Neuronal stem cell (in vitro differentiated cells): Measurements from ENCODE around the gene MGAT5B.

Experiments
- DNase-seq: peaks from one replicate; pipeline ENCODE4 v3.0.0-alpha.2; 2013; ENCODE audit warnings: low spot score
- H2AFZ ChIP-seq: one replicate; pipeline ENCODE4 v1.6.1; 2013; ENCODE audit warnings: mild to moderate bottlenecking, low read length, inconsistent platforms
- H2AK5ac ChIP-seq: 2 replicates; pipeline ENCODE4 v1.6.1; 2013; ENCODE audit warnings: low read depth, mild to moderate bottlenecking, inconsistent platforms, low read length, moderate library complexity, mixed read lengths
- H2BK120ac ChIP-seq: 2 replicates; pipeline ENCODE4 v1.6.1; 2013; ENCODE audit warnings: low read depth, mild to moderate bottlenecking, inconsistent platforms, low read length, moderate library complexity, mixed read lengths
- H2BK12ac ChIP-seq: one replicate; pipeline ENCODE4 v1.6.1; 2013; ENCODE audit warnings: low read length, inconsistent platforms
- H2BK15ac ChIP-seq: 2 replicates; pipeline ENCODE4 v1.6.1; 2013; ENCODE audit warnings: mild to moderate bottlenecking, low read length, inconsistent platforms, mixed read lengths
- H2BK5ac ChIP-seq: one replicate; pipeline ENCODE4 v1.6.1; 2013; ENCODE audit warnings: inconsistent platforms, mild to moderate bottlenecking, low read length, moderate library complexity
- H3K14ac ChIP-seq: one replicate; pipeline ENCODE4 v1.6.1; 2013; ENCODE audit warnings: low read length, inconsistent platforms
- H3K18ac ChIP-seq: 2 replicates; pipeline ENCODE4 v1.6.1; 2013; ENCODE audit warnings: low read length, inconsistent platforms
- H3K23ac ChIP-seq: 2 replicates; pipeline ENCODE4 v1.6.1; 2013; ENCODE audit warnings: low read depth, mild to moderate bottlenecking, mixed read lengths, low read length, inconsistent platforms; ENCODE audit not compliant: poor library complexity
- H3K27ac ChIP-seq: replicated peaks from 3 replicates; pipeline ENCODE4 v1.5.1; 2013; ENCODE audit warnings: low read length, inconsistent platforms
- H3K27me3 ChIP-seq, 3 experiments: 2 replicates each; pipeline ENCODE4 v1.6.1; 2013; ENCODE audit warnings: low read length in 3 of 3, mild to moderate bottlenecking in 2 of 3, inconsistent platforms in 1 of 3, low read depth in 1 of 3, mixed read lengths in 1 of 3, moderate library complexity in 1 of 3; ENCODE audit not compliant: control insufficient read depth in 3 of 3, insufficient read depth in 3 of 3
- H3K36me3 ChIP-seq, 2 donors: replicated peaks in 1 of 2; 2 replicates each; pipeline ENCODE4 v1.6.1; 2013; ENCODE audit warnings: low read length in 2 of 2; ENCODE audit not compliant: control insufficient read depth in 2 of 2, insufficient read depth in 2 of 2
- H3K4ac ChIP-seq: 2 replicates; pipeline ENCODE4 v1.6.1; 2013; ENCODE audit warnings: inconsistent platforms, mild to moderate bottlenecking, low read length, moderate library complexity
- H3K4me1 ChIP-seq, 2 donors: 1 replicate in 1 of 2; 2 replicates in 1 of 2; pipeline ENCODE4 v1.6.1; 2013; ENCODE audit warnings: low read length in 2 of 2, low read depth in 1 of 2; ENCODE audit not compliant: control insufficient read depth in 2 of 2, insufficient read depth in 1 of 2
- H3K4me2 ChIP-seq: one replicate; pipeline ENCODE4 v1.6.1; 2013; ENCODE audit warnings: mild to moderate bottlenecking, low read length, inconsistent platforms; ENCODE audit not compliant: insufficient read depth, poor library complexity, severe bottlenecking
- H3K4me3 ChIP-seq, 2 donors: 2 replicates each; pipeline ENCODE4 v1.5.1; 2013; ENCODE audit warnings: low read length in 2 of 2, mild to moderate bottlenecking in 2 of 2, inconsistent platforms in 1 of 2, moderate library complexity in 1 of 2
- H3K79me1 ChIP-seq: one replicate; pipeline ENCODE4 v1.6.1; 2013; ENCODE audit warnings: low read depth, mild to moderate bottlenecking, inconsistent platforms, low read length, moderate library complexity
- H3K9ac ChIP-seq: one replicate; pipeline ENCODE4 v1.6.1; 2013; ENCODE audit warnings: mild to moderate bottlenecking, low read depth, low read length, inconsistent platforms; ENCODE audit not compliant: poor library complexity
- H3K9me3 ChIP-seq, 2 donors: replicated peaks in 1 of 2; 2 replicates each; pipeline versions ENCODE3 to v1.6.1; 2013; ENCODE audit warnings: low read length in 2 of 2, mild to moderate bottlenecking in 2 of 2, inconsistent platforms in 1 of 2, low read depth in 1 of 2, mixed read lengths in 1 of 2, moderate library complexity in 1 of 2; ENCODE audit not compliant: control insufficient read depth in 2 of 2, insufficient read depth in 1 of 2
- H4K8ac ChIP-seq: one replicate; pipeline ENCODE4 v1.6.1; 2013; ENCODE audit warnings: low read depth, mild to moderate bottlenecking, inconsistent platforms, low read length, moderate library complexity
- H4K91ac ChIP-seq: one replicate; pipeline ENCODE4 v1.6.1; 2013; ENCODE audit warnings: low read length, low read depth, mild to moderate bottlenecking, inconsistent platforms; ENCODE audit not compliant: poor library complexity
- WGBS, 2 donors: extraction: QIAGEN DNeasy Blood & Tissue Kit; methylation state at CpG; one replicate each; pipeline ENCODE4 v1.1.7; 2013; ENCODE audit warnings: missing lambda C conversion rate in 2 of 2, mixed read lengths in 1 of 2; ENCODE audit not compliant: insufficient read length in 2 of 2, insufficient replicate concordance in 1 of 2; ENCODE audit errors: extremely low coverage in 2 of 2; 5-methylcytosine and 5-hydroxymethylcytosine counted together

The MGAT5B gene

DNA sequence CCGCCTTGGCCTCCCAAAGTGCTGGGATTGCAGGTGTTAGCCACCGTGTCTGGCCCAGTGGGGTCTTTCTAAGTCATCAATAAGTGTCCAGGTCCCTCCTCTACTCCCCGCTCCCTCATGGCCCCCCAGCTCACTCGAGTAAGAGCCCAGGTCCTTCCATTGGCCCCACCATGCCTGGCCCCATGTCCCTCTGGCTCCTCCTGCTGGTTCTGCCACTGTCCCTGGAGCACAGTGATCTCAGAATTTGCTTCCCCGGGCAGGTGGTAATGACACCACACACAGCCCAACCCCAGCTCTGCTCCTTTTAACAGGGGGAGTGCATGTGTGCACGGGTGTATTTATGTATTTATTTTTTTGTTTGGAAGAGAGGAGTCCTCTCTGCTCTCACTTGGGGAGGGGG is 19.6 kb downstream of the MGAT5B start:
- Histone ChIP-seq H2BK15ac (no peak overlapping the region), H3K14ac (peak overlapping the region; percentile 82), H3K27ac (no peak overlapping the region), H2AK5ac (no peak overlapping the region), H2BK12ac (no peak overlapping the region), H3K4ac (no peak overlapping the region), H2AFZ (no peak overlapping the region), H2BK5ac (no peak overlapping the region), H3K79me1 (peaks cover 4% of the 10 kb centered on the region), H3K23ac (no peak overlapping the region), H2BK120ac (no peak overlapping the region), H3K27me3 (no peaks in the 10 kb centered on the region), H3K18ac (no peak overlapping the region), H3K36me3 (peaks cover 0 to 35% of the 10 kb centered on the region in 2 donors), H3K9me3 (no peaks in the 10 kb centered on the region), H4K8ac (no peak overlapping the region), H3K9ac (no peak overlapping the region), H3K4me3 (no peak overlapping the region), H3K4me2 (no peak overlapping the region), H4K91ac (no peak overlapping the region), H3K4me1 (peaks cover 5 to 7% of the 10 kb centered on the region in 2 donors)
- WGBS, 2 donors = no CpG with 5 or more reads among the region's 6 CpGs
- no peak for DNase-seq

DNA sequence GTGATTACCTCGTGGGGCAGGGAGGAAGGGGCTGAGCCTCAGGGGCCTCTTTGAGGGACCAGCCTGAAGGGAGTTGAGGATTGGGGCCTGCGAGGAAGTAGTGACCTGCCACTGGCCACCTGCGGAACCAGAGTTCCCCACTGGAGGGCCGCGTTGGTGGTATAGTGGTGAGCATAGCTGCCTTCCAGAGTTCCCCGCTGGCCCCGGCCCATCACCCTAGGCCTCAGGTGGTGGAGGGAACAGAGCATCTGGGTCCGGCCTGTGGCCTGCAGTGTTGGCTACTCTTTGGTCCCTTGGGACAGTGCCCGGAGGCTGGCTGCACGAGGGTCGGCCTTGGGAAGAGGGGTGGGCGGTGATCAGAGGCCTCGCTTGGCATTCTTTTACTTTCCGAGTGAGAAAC is 20.5 kb downstream of the MGAT5B start:
- H3K14ac ChIP-seq = no peak overlapping the region
- no peak overlapping the region for H2BK120ac ChIP-seq
- H3K27me3 ChIP-seq = no peaks in the 10 kb centered on the region
- H3K4ac ChIP-seq = no peak overlapping the region
- H3K4me2 ChIP-seq = no peak overlapping the region
- no peak overlapping the region for H3K4me3 ChIP-seq
- H2BK15ac ChIP-seq = no peak overlapping the region
- H3K9ac ChIP-seq = no peak overlapping the region
- no peak overlapping the region for H4K91ac ChIP-seq
- H2BK12ac ChIP-seq = no peak overlapping the region
- no peak overlapping the region for H4K8ac ChIP-seq
- H3K18ac ChIP-seq = no peak overlapping the region
- H3K79me1 ChIP-seq = peaks cover 4% of the 10 kb centered on the region
- H3K27ac ChIP-seq = no peak overlapping the region
- H3K9me3 ChIP-seq = no peaks in the 10 kb centered on the region
- H2AFZ ChIP-seq = no peak overlapping the region
- no peak for DNase-seq
- H3K36me3 ChIP-seq = peaks cover 0 to 35% of the 10 kb centered on the region in 2 donors
- no peak overlapping the region for H2AK5ac ChIP-seq
- H3K4me1 ChIP-seq = peaks cover 5 to 7% of the 10 kb centered on the region in 2 donors
- peak overlapping the region; percentile 8 for H3K23ac ChIP-seq
- H2BK5ac ChIP-seq = no peak overlapping the region
- WGBS, 2 donors = no CpG with 5 or more reads among the region's 14 CpGs

DNA sequence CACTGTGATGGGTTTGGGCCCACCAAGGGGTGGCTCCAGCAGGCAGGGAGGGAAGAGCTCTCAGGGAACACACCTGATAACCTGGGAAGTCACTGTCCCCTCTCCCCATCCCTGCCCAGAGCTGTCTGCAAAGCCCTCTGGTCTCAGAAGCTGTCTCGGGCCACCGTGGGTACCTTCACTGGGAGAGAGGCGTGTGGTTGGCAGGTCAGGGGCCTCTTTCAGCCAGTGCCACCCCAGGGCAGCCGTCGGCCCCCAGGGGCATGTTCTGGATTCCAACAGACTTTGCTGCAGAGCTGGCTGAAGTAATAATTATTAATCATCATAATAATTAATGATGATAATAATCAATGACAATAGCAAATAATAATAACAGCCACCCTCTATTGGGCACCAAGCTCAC is 21.1 kb downstream of the MGAT5B start:
- Histone ChIP-seq H2BK120ac (no peak overlapping the region), H3K23ac (no peak overlapping the region), H3K9me3 (peaks cover 0 to 5% of the 10 kb centered on the region in 2 donors), H2BK12ac (no peak overlapping the region), H2BK15ac (no peak overlapping the region), H2AFZ (no peak overlapping the region), H2BK5ac (no peak overlapping the region), H3K4me2 (no peak overlapping the region), H3K27ac (no peak overlapping the region), H2AK5ac (peak overlapping the region; percentile 83), H3K4me3 (no peak overlapping the region), H3K27me3 (no peaks in the 10 kb centered on the region), H4K91ac (no peak overlapping the region), H3K4ac (no peak overlapping the region), H4K8ac (no peak overlapping the region), H3K4me1 (peaks cover 5 to 7% of the 10 kb centered on the region in 2 donors), H3K9ac (no peak overlapping the region), H3K18ac (no peak overlapping the region), H3K79me1 (peaks cover 4% of the 10 kb centered on the region), H3K36me3 (peaks cover 0 to 36% of the 10 kb centered on the region in 2 donors), H3K14ac (no peak overlapping the region)
- no peak for DNase-seq
- no CpG with 5 or more reads among the region's 5 CpGs for WGBS, 2 donors

DNA sequence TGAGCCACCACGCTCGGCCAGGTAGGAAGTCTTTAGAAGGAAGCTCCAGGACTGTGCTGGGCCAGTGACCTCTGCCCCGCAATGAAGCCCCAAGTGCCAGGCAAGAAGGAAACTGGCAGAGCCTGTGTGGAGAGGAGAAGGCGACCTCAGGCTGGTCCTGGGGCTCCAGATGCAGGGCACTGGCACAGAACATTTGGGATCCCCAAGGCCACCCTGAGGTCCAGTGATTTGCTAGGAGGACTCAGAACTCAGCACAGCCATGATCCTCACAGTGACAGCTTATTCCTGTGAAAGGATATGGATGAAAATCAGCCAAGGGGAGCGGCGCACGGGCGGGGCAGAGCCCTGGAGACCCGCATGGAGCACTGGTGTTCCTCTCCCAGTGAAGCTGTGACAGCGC is 24.1 kb downstream of the MGAT5B start:
- no peak overlapping the region for H3K9ac ChIP-seq
- no peak overlapping the region for H3K18ac ChIP-seq
- no peak overlapping the region for H2AFZ ChIP-seq
- no peak overlapping the region for H3K27ac ChIP-seq
- no peak for DNase-seq
- no CpG with 5 or more reads among the region's 10 CpGs for WGBS, 2 donors
- H3K23ac ChIP-seq = no peak overlapping the region
- H3K4me2 ChIP-seq = no peak overlapping the region
- H2BK120ac ChIP-seq = no peak overlapping the region
- H4K8ac ChIP-seq = no peak overlapping the region
- no peak overlapping the region for H2BK5ac ChIP-seq
- H2AK5ac ChIP-seq = no peak overlapping the region
- no peak overlapping the region for H2BK15ac ChIP-seq
- H3K9me3 ChIP-seq = peaks cover 3 to 17% of the 10 kb centered on the region in 2 donors
- H3K4me1 ChIP-seq = no peaks in the 10 kb centered on the region
- H4K91ac ChIP-seq = no peak overlapping the region
- H3K27me3 ChIP-seq = no peaks in the 10 kb centered on the region
- peaks cover 0 to 51% of the 10 kb centered on the region in 2 donors for H3K36me3 ChIP-seq
- H3K14ac ChIP-seq = no peak overlapping the region
- H3K4ac ChIP-seq = no peak overlapping the region
- no peak overlapping the region for H2BK12ac ChIP-seq
- H3K79me1 ChIP-seq = no peaks in the 10 kb centered on the region
- no peak overlapping the region for H3K4me3 ChIP-seq
